ENCODE measurements around the gene CIB2. TPM values are rescaled to one million over a fixed set of nuclear protein-coding genes. Genes with fewer than 3 reads are reported as not detected.

Gene CIB2
- total RNA-seq, 1 experiment from 2014 or later: 43.2 TPM

- no peaks in the 10 kb centered on the region for H3K79me2 ChIP-seq (ENCODE audit: insufficient read depth, low read length)
- no peaks in the 10 kb centered on the region; the same call in 1 of the 2 replicates for H3K27me3 Mint-ChIP-seq (ENCODE audit: low read depth)
- no peaks in the 10 kb centered on the region for H3K79me1 ChIP-seq (ENCODE audit: insufficient read depth, low read depth, low read length, poor library complexity, severe bottlenecking)
- no peak overlapping the region for H2BK15ac ChIP-seq (ENCODE audit: low read depth, low read length)
- H3K27ac ChIP-seq (ENCODE audit: insufficient read length, low read depth, low read length): no peak overlapping the region
- H4K5ac ChIP-seq (ENCODE audit: insufficient read length, low read depth, low read length): no peak overlapping the region
- H2BK12ac ChIP-seq (ENCODE audit: insufficient read length, low read depth, low read length): no peak overlapping the region
- H2BK5ac ChIP-seq (ENCODE audit: insufficient read length, low read length): no peak overlapping the region
- no CpG with 5 or more reads among the region's 2 CpGs for WGBS (ENCODE audit: extremely low coverage, insufficient read length, low lambda C conversion rate)
- no peak overlapping the region for H3K18ac ChIP-seq (ENCODE audit: insufficient read length, low read depth, low read length)
- H3K4me1 Mint-ChIP-seq: peaks cover 18 to 23% of the 10 kb centered on the region in 2 experiments
- H3K27me3 ChIP-seq (ENCODE audit: insufficient read depth, low read length): no peaks in the 10 kb centered on the region
- no peak overlapping the region for H3K4me2 ChIP-seq (ENCODE audit: insufficient read depth, insufficient read length, low read length)
- DNase-seq: no peak
- no peak overlapping the region for H2BK20ac ChIP-seq (ENCODE audit: low read depth, low read length, poor library complexity, severe bottlenecking)
- H3K4me1 ChIP-seq (ENCODE audit: insufficient read depth, low read length): no peaks in the 10 kb centered on the region
- no peak overlapping the region for H3K9ac ChIP-seq (ENCODE audit: extremely low read depth, insufficient read length, low read length)
- H3K4ac ChIP-seq (ENCODE audit: low read depth, low read length): no peak overlapping the region
- TF ChIP-seq CTCF (conservative IDR thresholded peaks at IDR 0.05): no peak
- H3T11ph ChIP-seq (ENCODE audit: low read length): no peak overlapping the region
- no peak overlapping the region for H2AFZ ChIP-seq (ENCODE audit: low read length)
- H3K4me3 Mint-ChIP-seq: no peak overlapping the region
- H2BK120ac ChIP-seq (ENCODE audit: low read depth, low read length, poor library complexity, severe bottlenecking): no peak overlapping the region
- no peak overlapping the region for H4K91ac ChIP-seq (ENCODE audit: insufficient read length, low read depth, low read length)
- no peaks in the 10 kb centered on the region for H4K20me1 ChIP-seq (ENCODE audit: control insufficient read depth, insufficient read depth, insufficient read length)
- no peaks in the 10 kb centered on the region for H3K9me3 ChIP-seq (ENCODE audit: control insufficient read depth, low read depth, low read length)
- no peak overlapping the region for H3K56ac ChIP-seq (ENCODE audit: insufficient read length, low read depth, low read length)
- H4K8ac ChIP-seq (replicated peaks; ENCODE audit: insufficient read length, low read depth, low read length): no peak overlapping the region
- no peaks in the 10 kb centered on the region for H3K23me2 ChIP-seq (ENCODE audit: insufficient read length, low read depth, low read length, poor library complexity, severe bottlenecking)
- H3K23ac ChIP-seq (ENCODE audit: insufficient read length, low read depth, low read length): no peak overlapping the region
- H2AK5ac ChIP-seq (ENCODE audit: insufficient read length, low read length): no peak overlapping the region
- no peaks in the 10 kb centered on the region for H3K9me3 Mint-ChIP-seq
- peak overlapping the region; percentile 78; the same call in 1 of the 2 replicates for H3K14ac ChIP-seq (ENCODE audit: insufficient read depth, low read length)
- H3K36me3 Mint-ChIP-seq (ENCODE audit: insufficient read depth in 1 of 3, low read depth in 3 of 3): no peaks in the 10 kb centered on the region
- peak overlapping the region in 1 of 3 experiments; percentile 21; a peak in 1 of 7 replicates for H3K27ac Mint-ChIP-seq
Measured at GRCh38 chr15:78056714-78057269, 74.5 kb downstream of the CIB2 start.
